Right hindlimb (tissue), 1 donor: ENCODE results near the gene YRDC.

Experiments used
- DNase-seq: peaks from one replicate; pipeline ENCODE4 v3.0.0-alpha.2; 2018

Gene YRDC

GRCh38 chr1:37764888-37765441, 43.0 kb downstream of the YRDC start, which contains the start of gene EPHA10:
EPHA10 (minus strand) TSS chr1:37765120; CDS start chr1:37765066, 54 bp downstream.
- no peak for DNase-seq

- DNase-seq = peak; percentile 68
Measured at GRCh38 chr1:37764414-37764825, 43.6 kb downstream of the YRDC start.

- DNase-seq = no peak
Measured at GRCh38 chr1:37763791-37764413, 44.1 kb downstream of the YRDC start.

- DNase-seq = no peak
Measured at GRCh38 chr1:37762516-37762915, 45.5 kb downstream of the YRDC start.

- no peak for DNase-seq
Measured at GRCh38 chr1:37761416-37762095, 46.5 kb downstream of the YRDC start.

- no peak for DNase-seq
Measured at GRCh38 chr1:37759451-37759850, 48.6 kb downstream of the YRDC start.

- DNase-seq = no peak
Measured at GRCh38 chr1:37755951-37756560, 52.0 kb downstream of the YRDC start.

- DNase-seq = no peak
Measured at GRCh38 chr1:37755290-37755689, 52.7 kb downstream of the YRDC start.

GRCh38 chr1:37753473-37754321, 54.3 kb downstream of the YRDC start:
- DNase-seq = no peak
